GM11168 (cell line): ENCODE measurements around the gene FREM3.
"Not testable (repeated sequence)": the region's sequence is repeated elsewhere in the genome, so short reads cannot be mapped to it uniquely, and the experiment has no call there.

Experiments used
- in situ Hi-C: fragments of 300-500 bp; cut with MboI; formaldehyde crosslinking; loops from one replicate; pipeline ENCODE4 v1.12.0; 2022; ENCODE audit warnings: low sequenced_read_pairs; ENCODE audit not compliant: unreplicated experiment

FREM3 gene

DNA sequence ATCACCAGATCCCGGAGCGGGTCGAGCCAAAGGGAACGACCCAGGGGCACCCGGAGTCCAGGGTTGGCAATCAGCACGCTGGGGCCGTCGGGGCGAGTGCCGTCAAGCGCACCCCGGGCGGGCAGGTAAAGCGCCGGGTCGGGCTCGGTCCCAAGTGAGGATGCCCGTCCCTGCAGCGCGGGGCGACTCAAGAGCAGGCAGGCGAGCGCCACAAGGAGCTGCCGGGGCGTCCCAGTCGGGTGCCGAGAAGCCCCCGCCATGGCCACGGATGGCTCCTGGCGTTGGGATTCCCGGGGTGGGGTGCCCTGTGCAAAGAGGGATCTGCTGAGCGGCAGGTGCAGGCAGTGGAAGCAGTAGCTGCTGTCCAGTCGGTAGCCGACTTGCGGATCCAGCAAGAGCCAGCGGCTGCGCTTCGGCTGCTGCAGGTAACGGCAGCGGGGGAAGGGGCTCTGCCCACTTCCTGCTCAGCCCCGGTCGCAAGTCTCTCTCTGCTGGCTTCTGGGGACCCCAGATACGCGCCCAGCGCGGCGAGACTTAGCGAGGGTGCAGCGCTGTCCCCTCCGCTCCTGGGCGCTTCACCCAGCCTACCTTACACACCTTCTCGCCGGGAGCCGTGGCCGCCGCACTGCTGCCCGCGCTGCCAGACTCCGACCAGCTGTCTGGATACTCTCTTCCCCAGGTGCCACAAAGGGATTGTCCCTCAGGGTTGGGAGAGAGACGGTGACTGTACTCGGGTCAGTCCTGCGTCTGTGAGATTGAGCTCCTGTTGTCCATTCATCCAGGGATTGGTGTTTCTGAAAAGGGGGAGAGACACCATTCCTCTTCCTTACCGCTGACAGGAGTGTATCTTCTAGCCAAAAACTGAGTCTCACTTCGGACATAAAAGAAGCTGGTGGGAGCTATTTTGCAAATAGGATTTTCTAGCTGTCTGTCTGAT lies at the start of gene FREM3:
FREM3 (minus strand) TSS at position 260 of the 937 bp plus-strand sequence; CDS start at position 260, 0 bp downstream.
- in situ Hi-C loops: no loop called here

GRCh38 chr4:143745874-143746273 lies 45.4 kb upstream of the FREM3 start:
- in situ Hi-C loops: no loop called here

- in situ Hi-C loops: no loop called here
Observed at GRCh38 chr4:143743591-143743990, 43.1 kb upstream of the FREM3 start.

GRCh38 chr4:143742834-143743233 lies 42.4 kb upstream of the FREM3 start:
- in situ Hi-C loops: no loop called here

- in situ Hi-C loops: no loop called here
Observed at GRCh38 chr4:143736861-143737260, 36.4 kb upstream of the FREM3 start.

- in situ Hi-C loops: not testable (repeated sequence)
Observed at GRCh38 chr4:143736061-143736460, 35.6 kb upstream of the FREM3 start.

DNA sequence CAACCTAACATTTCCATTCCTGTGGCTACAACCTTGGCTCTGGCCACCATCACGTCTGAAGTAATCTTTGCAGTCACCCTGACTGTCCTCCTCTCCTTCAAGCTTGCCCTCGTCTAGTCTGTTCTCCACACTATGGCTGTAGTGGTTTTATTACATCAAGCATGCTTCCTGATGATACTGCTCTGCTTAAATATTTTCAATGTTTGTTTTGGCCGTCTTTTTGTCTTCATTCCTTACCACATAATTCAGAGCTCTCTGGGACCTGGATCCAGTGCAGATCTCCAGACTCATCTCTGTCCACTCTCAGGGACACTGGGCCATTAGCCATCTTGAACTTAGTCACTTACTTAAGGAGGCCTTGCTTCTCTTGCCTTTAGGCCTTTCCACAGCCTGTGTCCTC lies 27.7 kb upstream of the FREM3 start:
- in situ Hi-C loops: no loop called here

DNA sequence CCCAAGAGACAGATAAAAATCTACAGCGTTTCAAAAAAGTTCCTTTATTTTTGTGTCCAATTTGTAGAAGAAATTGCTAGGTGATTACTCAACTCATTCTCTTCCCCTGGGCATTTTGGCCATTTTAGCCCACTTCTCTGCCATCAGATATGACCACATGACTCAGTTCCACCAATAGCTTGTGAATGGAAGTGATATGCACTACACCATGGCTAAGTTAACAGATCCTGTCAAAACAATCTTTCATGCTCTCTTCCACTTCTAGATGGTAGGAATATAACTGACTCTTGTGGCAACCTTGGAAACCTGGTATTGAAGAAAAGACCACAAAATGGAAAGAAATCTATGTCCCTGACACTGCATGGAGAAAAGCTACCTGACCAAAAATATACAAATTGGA lies 26.2 kb upstream of the FREM3 start:
- in situ Hi-C loops: no loop called here

GRCh38 chr4:143721317-143721716 lies 20.8 kb upstream of the FREM3 start:
- in situ Hi-C loops: no loop called here

DNA sequence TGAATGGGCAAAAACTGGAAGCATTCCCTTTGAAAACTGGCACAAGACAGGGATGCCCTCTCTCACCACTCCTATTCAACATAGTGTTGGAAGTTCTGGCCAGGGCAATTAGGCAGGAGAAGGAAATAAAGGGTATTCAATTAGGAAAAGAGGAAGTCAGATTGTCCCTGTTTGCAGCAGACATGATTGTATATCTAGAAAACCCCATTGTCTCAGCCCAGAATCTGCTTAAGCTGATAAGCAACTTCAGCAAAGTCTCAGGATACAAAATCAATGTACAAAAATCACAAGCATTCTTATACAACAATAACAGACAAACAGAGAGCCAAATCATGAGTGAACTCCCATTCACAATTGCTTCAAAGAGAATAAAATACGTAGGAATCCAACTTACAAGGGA lies 18.3 kb upstream of the FREM3 start:
- in situ Hi-C loops: not testable (repeated sequence)

DNA sequence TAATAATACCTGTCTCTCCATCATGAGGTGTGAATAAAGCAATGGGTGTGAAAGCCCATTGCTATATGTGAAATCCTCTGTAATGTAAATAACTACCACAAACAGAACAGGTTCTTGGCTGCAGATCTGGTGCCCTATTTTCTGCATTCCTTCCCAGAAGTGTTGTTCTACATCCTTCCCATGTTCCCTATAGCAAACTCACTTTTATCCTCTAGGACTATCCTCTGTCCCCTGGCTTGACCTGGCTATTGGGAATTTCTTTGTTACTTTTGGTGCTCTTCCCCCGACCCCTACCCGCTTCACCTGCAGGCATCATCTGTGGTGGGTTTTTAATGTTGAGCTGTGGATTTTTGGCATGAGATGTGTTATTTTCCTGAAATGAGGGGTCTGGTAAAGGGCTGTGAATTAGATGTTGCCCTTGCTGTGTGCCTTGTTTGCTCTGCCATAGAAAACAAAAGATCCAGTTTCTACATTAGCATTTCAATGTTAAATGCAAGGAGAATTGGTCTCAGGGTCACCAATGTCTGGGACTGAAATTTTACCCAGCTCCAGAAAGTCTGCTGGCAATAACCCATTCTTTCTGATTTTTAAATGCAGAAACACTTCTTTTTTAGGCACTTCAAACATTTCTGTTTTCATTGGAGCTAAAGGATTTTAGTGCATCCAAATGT lies 13.6 kb upstream of the FREM3 start:
- in situ Hi-C loops: no loop called here

- in situ Hi-C loops: no loop called here
Observed at GRCh38 chr4:143713553-143713952, 13.1 kb upstream of the FREM3 start.

DNA sequence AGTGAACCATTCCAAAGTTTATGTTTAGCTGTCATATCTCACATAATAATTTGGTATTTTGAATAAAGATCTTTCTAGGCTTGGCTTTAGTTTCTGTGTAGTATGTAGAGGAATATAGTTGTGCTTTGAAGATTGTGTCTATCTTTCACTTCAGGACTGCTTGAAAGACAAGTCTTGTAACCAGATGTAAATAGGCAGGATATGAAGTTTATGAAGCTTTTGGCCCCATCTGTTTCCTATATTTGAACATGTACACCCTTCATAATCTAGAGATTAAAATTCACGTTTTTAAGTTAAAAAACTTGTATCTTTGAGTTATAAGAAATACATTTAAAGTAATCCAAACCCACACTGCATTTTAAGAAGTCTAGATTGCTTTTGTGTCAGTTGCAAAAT lies 11.7 kb upstream of the FREM3 start:
- in situ Hi-C loops: no loop called here

- in situ Hi-C loops: no loop called here
Observed at GRCh38 chr4:143711543-143712154, 11.2 kb upstream of the FREM3 start.

DNA sequence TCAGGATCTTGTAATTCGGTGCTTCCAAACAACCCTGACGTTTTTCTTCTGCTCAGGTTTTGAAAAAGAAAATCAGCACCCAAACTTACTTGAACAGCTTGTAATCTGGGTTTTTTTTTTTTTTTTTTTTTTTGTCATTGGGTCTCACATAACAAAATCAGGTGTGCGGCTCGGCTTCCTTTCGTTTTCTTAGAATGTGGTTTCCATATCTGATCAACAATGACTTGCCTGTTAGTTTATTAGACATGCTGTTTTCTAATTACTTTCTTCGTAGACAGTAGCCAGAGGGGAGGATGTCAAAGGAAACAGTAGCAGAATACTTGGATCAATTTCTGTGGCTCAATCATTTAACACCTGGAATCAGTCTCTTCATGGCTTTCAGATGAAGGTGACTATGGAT lies 890 bp upstream of the FREM3 start:
- in situ Hi-C loops: no loop called here

GRCh38 chr4:143700046-143700415 lies 444 bp downstream of the FREM3 start:
- in situ Hi-C loops: no loop called here

GRCh38 chr4:143699331-143700045 lies 987 bp downstream of the FREM3 start:
- in situ Hi-C loops: no loop called here

GRCh38 chr4:143693856-143694255 lies 6.6 kb downstream of the FREM3 start:
- in situ Hi-C loops: no loop called here

- in situ Hi-C loops: no loop called here
Observed at GRCh38 chr4:143692241-143692640, 8.2 kb downstream of the FREM3 start.

DNA sequence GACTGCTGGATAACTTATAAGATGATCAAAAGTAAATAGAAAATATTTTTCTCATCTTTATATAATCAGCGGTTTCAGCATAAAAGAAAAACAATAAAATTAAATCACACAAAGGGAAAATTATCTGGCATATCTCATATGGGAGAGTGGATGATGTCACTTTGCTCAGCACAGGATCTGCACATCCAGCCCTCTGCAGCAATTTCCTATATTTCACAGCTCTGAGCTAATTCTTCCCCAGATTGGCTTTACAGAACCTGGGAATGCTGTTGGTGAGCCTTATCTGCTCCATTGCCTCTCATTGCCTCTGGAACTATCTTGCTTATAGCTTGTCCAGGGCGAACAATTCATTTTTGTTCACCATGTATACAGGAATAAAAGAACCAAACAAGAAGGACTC lies 21.0 kb downstream of the FREM3 start:
- in situ Hi-C loops: no loop called here

DNA sequence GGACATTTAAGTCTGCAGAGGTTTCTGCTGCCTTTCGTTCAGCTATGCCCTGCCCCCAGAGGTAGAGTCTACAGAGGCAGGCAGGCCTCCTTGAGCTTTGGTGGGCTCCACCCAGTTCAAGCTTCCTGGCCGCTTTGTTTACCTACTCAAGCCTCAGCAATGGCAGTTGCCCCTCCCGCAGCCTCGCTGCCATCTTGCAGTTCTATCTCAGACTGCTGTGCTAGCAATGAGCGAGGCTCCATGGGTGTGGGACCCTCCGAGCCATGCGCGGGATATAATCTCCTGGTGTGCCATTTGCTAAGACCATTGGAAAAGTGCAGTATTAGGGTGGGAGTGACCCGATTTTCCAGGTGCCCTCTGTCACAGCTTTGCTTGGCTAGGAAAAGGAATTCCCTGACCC lies 26.8 kb downstream of the FREM3 start:
- in situ Hi-C loops: not testable (repeated sequence)
